Osteoblast (primary cell): Measurements from ENCODE around the gene MEAF6. TPM values are rescaled to one million over a fixed set of nuclear protein-coding genes. Genes with fewer than 3 reads are reported as not detected.

Experiments
- DNase-seq: peaks from one replicate; pipeline ENCODE4 v3.0.0; 2011; ENCODE audit warnings: low spot score, mixed read lengths; ENCODE audit not compliant: insufficient read length; ENCODE audit errors: missing footprints
- H2AFZ ChIP-seq: 2 replicates; pipeline ENCODE4 v1.6.0; 2011; ENCODE audit warnings: mild to moderate bottlenecking, low read length
- H3K27ac ChIP-seq: 2 replicates; pipeline ENCODE4 v1.5.1; 2011; ENCODE audit warnings: mild to moderate bottlenecking, low read depth, low read length, moderate library complexity
- H3K27me3 ChIP-seq: 2 replicates; pipeline ENCODE4 v1.6.0; 2012; ENCODE audit warnings: mild to moderate bottlenecking, control low read depth, inconsistent platforms, low read length, moderate library complexity; ENCODE audit not compliant: insufficient read depth
- H3K36me3 ChIP-seq: 2 replicates; pipeline ENCODE4 v1.5.1; 2011; ENCODE audit warnings: mild to moderate bottlenecking, low read length, control low read depth, moderate library complexity; ENCODE audit not compliant: insufficient read depth
- H3K4me1 ChIP-seq: 2 replicates; pipeline ENCODE4 v1.5.1; 2011; ENCODE audit warnings: mild to moderate bottlenecking, low read length, control low read depth, moderate library complexity; ENCODE audit not compliant: insufficient read depth
- H3K4me2 ChIP-seq: 2 replicates; pipeline ENCODE4 v1.6.0; 2011; ENCODE audit warnings: mild to moderate bottlenecking, low read length; ENCODE audit not compliant: insufficient read depth
- H3K4me3 ChIP-seq: fragments of 200-600 bp; sonication (generic); 3 replicates; pipeline ENCODE4 v1.5.1; 2012; ENCODE audit warnings: mild to moderate bottlenecking, low read length, inconsistent platforms; ENCODE audit not compliant: insufficient read depth
- H3K79me2 ChIP-seq: 2 replicates; pipeline ENCODE4 v1.6.0; 2012; ENCODE audit warnings: mild to moderate bottlenecking, low read length, control low read depth, inconsistent platforms; ENCODE audit not compliant: insufficient read depth
- H3K9me3 ChIP-seq: 2 replicates; pipeline ENCODE4 v1.5.1; 2011; ENCODE audit warnings: low read depth, low read length, control low read depth
- H4K20me1 ChIP-seq: 2 replicates; pipeline ENCODE4 v1.6.0; 2012; ENCODE audit warnings: mild to moderate bottlenecking, low read length, control low read depth; ENCODE audit not compliant: insufficient read depth
- small RNA-seq: library from RNA; depleted of rRNA; stranded (forward); fragments of <200 nt; gene quantifications from one replicate; pipeline ENCODE3, GENCODE V24; 2012
- total RNA-seq: library from RNA; depleted of rRNA; stranded (reverse); fragments of >200 nt; gene quantifications from 2 replicates; pipeline ENCODE4 v1.2.3, GENCODE V29; 2012
- TF ChIP-seq, protein P1 (sequence below): IDR thresholded peaks from 2 replicates; pipeline ENCODE4 v1.5.1; 2011; ENCODE audit warnings: mild to moderate bottlenecking, low read depth, low read length, moderate library complexity; ENCODE audit errors: extremely low read depth

MEAF6 gene
- total RNA-seq, 1 donor: 64.1 TPM

DNA sequence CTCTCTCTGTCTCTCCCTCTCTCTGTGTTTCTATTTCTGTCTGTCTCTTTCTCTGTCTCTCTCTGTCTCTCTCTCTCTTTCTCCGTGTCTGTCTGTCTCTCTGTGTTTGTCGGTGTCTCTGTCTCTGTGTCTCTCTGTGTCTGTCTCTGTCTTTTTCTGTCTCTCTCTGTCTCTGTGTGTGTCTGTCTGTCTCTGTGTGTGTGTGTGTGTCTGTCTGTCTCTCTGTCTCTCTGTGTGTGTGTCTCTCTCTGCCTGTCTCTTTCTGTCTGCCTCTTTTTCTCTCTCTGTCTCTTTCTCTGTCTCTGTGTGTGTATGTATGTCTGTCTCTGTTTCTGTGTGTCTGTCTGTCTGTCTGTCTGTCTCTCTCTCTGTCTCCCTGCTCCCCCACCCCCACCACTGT, 71.9 kb downstream of the MEAF6 start:
- peaks cover 12% of the 10 kb centered on the region for H3K27me3 ChIP-seq
- TF ChIP-seq, protein P1, sequence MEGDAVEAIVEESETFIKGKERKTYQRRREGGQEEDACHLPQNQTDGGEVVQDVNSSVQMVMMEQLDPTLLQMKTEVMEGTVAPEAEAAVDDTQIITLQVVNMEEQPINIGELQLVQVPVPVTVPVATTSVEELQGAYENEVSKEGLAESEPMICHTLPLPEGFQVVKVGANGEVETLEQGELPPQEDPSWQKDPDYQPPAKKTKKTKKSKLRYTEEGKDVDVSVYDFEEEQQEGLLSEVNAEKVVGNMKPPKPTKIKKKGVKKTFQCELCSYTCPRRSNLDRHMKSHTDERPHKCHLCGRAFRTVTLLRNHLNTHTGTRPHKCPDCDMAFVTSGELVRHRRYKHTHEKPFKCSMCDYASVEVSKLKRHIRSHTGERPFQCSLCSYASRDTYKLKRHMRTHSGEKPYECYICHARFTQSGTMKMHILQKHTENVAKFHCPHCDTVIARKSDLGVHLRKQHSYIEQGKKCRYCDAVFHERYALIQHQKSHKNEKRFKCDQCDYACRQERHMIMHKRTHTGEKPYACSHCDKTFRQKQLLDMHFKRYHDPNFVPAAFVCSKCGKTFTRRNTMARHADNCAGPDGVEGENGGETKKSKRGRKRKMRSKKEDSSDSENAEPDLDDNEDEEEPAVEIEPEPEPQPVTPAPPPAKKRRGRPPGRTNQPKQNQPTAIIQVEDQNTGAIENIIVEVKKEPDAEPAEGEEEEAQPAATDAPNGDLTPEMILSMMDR: no peak
- H4K20me1 ChIP-seq: no peaks in the 10 kb centered on the region
- H3K4me2 ChIP-seq: no peak overlapping the region
- no peak overlapping the region for H2AFZ ChIP-seq
- H3K4me3 ChIP-seq: no peak overlapping the region
- no peak for DNase-seq
- H3K36me3 ChIP-seq: no peaks in the 10 kb centered on the region
- H3K27ac ChIP-seq: no peak overlapping the region
- no peaks in the 10 kb centered on the region for H3K4me1 ChIP-seq
- H3K9me3 ChIP-seq: no peaks in the 10 kb centered on the region
- H3K79me2 ChIP-seq: no peaks in the 10 kb centered on the region

Small RNAs within 50 kb of the gene (small RNA-seq; reads per million reads assigned to genes)
- gene AL034379.1 (not detected), gene MIR5581 (0.30 reads per million)

Other genes with a start within 250 kb of the MEAF6 start
- 11.5 and 13.0 TPM in 2 replicates for gene ZC3H12A, start 40.2 kb downstream of the MEAF6 start, total RNA-seq
- 10.0 and 14.1 TPM in 2 replicates for gene SNIP1, start 39.5 kb upstream of the MEAF6 start, total RNA-seq
- gene DNALI1, start 42.2 kb upstream of the MEAF6 start, total RNA-seq: 6.5 and 7.2 TPM in 2 replicates
- 46.7 and 54.5 TPM in 2 replicates for gene GNL2, start 81.2 kb upstream of the MEAF6 start, total RNA-seq
- gene RSPO1, start 120.1 kb upstream of the MEAF6 start, total RNA-seq: 0.36 TPM in 1 of 2 replicates, not detected in the other
- 1.5 and 1.8 TPM in 2 replicates for gene CDCA8, start 177.8 kb upstream of the MEAF6 start, total RNA-seq